Spleen (tissue), 7 donors: ENCODE measurements around the gene DUS1L.
A peak's percentile ranks its signal among the peaks of the same experiment; 100 is the strongest.

Experiments used
- POLR2AphosphoS5 ChIP-seq, 3 donors: sonication (generic); formaldehyde crosslinking; IDR thresholded peaks; one replicate each; pipeline ENCODE4 v1.5.1; 2017; ENCODE audit warnings: antibody characterized with exemption in 3 of 3
- TF ChIP-seq, protein P1 (sequence below), 11 experiments: fragments of 200-600 bp in 7 of 11; fragments of 450-650 bp in 4 of 11; sonication (generic) in 4 of 11; IDR thresholded peaks in 8 of 11; conservative IDR thresholded peaks in 3 of 11; 1 replicate in 7 of 11; 2 replicates in 4 of 11; pipeline versions ENCODE4 v1.4.0 to v1.8.0; 2016 to 2021; ENCODE audit warnings: antibody characterized with exemption in 11 of 11, inconsistent platforms in 4 of 11, mild to moderate bottlenecking in 1 of 11
- donor health status: DM: no; HTN: no; CAD: no; lungs with moderate emphysema.
- donor health status: DM: no; HTN: no; CAD: no.
- donor health status: DM: no; HTN: no; CAD: no.

DNA sequence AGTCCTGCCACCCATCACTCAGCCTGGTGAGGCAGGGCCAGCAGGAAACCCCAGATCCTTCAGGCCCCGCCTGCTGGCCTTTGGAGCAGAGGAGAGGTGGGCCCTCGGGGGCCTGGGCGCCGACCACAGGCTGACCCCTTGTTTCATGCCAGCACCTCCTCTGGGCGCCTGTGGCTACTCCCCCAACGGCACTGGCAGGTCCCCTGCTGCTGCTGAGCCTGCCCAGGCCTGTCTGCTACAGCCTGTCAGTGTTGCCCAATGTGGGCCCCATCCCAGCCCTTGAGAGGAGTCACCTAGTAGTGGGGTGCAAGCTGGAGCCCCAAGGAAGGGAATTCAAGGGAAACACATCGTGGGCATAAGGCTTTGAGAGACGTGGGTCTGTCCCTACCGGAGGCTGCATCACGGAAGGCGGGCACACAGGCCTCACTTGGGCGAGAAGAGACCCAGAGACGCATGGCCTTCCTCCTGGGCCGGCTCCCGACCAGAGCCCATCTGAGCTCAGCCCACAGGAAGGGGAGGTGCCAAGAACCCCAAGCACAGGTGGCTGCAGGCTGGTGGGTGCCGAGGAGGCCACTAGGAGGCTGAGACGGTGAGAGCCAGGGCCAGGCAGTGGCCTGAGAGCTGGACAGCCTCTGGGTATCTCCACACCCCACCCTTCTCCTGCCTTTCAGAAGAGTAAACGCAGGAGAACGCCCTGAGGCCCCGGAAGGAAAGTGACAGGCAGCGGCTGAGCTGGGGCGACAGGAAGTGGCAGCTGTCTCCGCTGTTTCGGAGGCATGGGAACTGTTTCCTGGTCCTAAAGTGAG, 40.5 kb upstream of the DUS1L start:
- TF ChIP-seq POLR2AphosphoS5 (IDR thresholded peaks at IDR 0.05) = peak; percentile 88 to 93 (median 89)
- TF ChIP-seq, protein P1, sequence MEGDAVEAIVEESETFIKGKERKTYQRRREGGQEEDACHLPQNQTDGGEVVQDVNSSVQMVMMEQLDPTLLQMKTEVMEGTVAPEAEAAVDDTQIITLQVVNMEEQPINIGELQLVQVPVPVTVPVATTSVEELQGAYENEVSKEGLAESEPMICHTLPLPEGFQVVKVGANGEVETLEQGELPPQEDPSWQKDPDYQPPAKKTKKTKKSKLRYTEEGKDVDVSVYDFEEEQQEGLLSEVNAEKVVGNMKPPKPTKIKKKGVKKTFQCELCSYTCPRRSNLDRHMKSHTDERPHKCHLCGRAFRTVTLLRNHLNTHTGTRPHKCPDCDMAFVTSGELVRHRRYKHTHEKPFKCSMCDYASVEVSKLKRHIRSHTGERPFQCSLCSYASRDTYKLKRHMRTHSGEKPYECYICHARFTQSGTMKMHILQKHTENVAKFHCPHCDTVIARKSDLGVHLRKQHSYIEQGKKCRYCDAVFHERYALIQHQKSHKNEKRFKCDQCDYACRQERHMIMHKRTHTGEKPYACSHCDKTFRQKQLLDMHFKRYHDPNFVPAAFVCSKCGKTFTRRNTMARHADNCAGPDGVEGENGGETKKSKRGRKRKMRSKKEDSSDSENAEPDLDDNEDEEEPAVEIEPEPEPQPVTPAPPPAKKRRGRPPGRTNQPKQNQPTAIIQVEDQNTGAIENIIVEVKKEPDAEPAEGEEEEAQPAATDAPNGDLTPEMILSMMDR (IDR thresholded peaks at IDR 0.05 in 8 of 11, conservative IDR thresholded peaks at IDR 0.05 in 3 of 11) = peak in 10 of 11 experiments; percentile 14 to 65 (median 50)
